ENCODE results near the gene ACVR1.

DNA sequence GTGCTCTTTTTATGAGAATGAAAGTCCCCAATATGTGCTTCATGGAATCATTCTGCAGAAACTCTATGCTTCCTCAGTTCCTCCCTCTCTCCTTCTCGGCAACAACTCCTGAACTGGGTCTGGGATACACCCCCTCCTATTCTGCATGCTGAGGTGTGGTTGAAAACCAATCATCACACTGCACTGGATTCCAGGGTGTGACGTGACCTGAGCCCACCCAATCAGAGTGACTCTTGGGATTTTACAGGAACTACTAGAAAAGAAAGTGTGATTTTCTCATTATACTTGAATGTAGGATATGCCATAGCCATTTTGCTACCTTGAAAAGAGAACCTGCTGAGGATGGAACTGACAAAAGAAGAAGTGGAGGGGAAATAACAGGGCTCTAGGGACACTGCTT, 36.3 kb downstream of the ACVR1 start:
- TF ChIP-seq, protein P1, sequence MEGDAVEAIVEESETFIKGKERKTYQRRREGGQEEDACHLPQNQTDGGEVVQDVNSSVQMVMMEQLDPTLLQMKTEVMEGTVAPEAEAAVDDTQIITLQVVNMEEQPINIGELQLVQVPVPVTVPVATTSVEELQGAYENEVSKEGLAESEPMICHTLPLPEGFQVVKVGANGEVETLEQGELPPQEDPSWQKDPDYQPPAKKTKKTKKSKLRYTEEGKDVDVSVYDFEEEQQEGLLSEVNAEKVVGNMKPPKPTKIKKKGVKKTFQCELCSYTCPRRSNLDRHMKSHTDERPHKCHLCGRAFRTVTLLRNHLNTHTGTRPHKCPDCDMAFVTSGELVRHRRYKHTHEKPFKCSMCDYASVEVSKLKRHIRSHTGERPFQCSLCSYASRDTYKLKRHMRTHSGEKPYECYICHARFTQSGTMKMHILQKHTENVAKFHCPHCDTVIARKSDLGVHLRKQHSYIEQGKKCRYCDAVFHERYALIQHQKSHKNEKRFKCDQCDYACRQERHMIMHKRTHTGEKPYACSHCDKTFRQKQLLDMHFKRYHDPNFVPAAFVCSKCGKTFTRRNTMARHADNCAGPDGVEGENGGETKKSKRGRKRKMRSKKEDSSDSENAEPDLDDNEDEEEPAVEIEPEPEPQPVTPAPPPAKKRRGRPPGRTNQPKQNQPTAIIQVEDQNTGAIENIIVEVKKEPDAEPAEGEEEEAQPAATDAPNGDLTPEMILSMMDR (IDR thresholded peaks at IDR 0.05; ENCODE audit: low read depth, low read length, poor library complexity, severe bottlenecking): no peak
- no peak for TF ChIP-seq EZH2phosphoT487 (IDR thresholded peaks at IDR 0.05; ENCODE audit: borderline replicate concordance, low read length)
